GM12878 (cell line): ENCODE results near the gene GLUL. TPM values are rescaled to one million over a fixed set of nuclear protein-coding genes. Genes with fewer than 3 reads are reported as not detected.

ENCODE experiments used
- ATAC-seq: fragments of 200-7000 bp; cut with Tn5 transposase; 3 replicates; pipeline ENCODE4 v1.9.1; 2020; ENCODE audit warnings: mild to moderate bottlenecking, moderate library complexity
- BruUV-seq: library from RNA; stranded (reverse); fragments of 400-500 nt; replicated peaks from 2 replicates; lab custom pipeline; 2021; lab: Mats Ljungman, UMichigan
- CTCF ChIA-PET: fragments of 300-600 bp; sonication (Branson Sonifier 250); formaldehyde crosslinking; extraction: SDS; loops from one replicate; lab custom pipeline; 2021; ENCODE audit warnings: inconsistent platforms; lab: Yijun Ruan, JAX
- POLR2A ChIA-PET: fragments of 350-600 bp; formaldehyde crosslinking; extraction: SDS; loops from one replicate; lab custom pipeline; 2021; ENCODE audit warnings: inconsistent platforms; lab: Charles Lee
- RAD21 ChIA-PET: fragments of 300-600 bp; sonication (Branson Sonifier 250); formaldehyde crosslinking; loops from one replicate; lab custom pipeline; 2023; ENCODE audit warnings: antibody characterized with exemption; ENCODE audit not compliant: unreplicated experiment; lab: Charles Lee
- SMC1A ChIA-PET: fragments of 300-600 bp; sonication (Branson Sonifier 250); formaldehyde crosslinking; loops from one replicate; lab custom pipeline; 2023; ENCODE audit not compliant: unreplicated experiment, uncharacterized antibody; lab: Charles Lee
- DNase-seq: peaks from one replicate; pipeline ENCODE4 v3.0.0-alpha.2; 2011; ENCODE audit warnings: low read depth, low spot score
- FAIRE-seq: peaks from 3 replicates; lab custom pipeline; 2011; peaks lifted over from hg19 to GRCh38; lab: Jason Lieb, UNC
- H2AFZ ChIP-seq: 2 replicates; pipeline ENCODE4 v1.6.0; 2011; ENCODE audit warnings: low read depth, low read length, control low read depth; ENCODE audit not compliant: control insufficient read depth
- H3K27ac ChIP-seq: 2 replicates; pipeline ENCODE4 v1.5.1; 2011; ENCODE audit warnings: control low read depth; ENCODE audit not compliant: control insufficient read depth, insufficient read depth
- H3K27me3 ChIP-seq, 2 experiments: replicated peaks in 1 of 2; 2 replicates each; pipeline versions ENCODE4 v1.6.0 to v1.6.1; 2011; ENCODE audit warnings: low read length in 1 of 2; ENCODE audit not compliant: control insufficient read depth in 2 of 2, insufficient read depth in 2 of 2
- H3K36me3 ChIP-seq, 2 experiments: 2 replicates each; pipeline ENCODE4 v1.5.1; 2011; ENCODE audit warnings: low read length in 1 of 2; ENCODE audit not compliant: control insufficient read depth in 2 of 2, insufficient read depth in 2 of 2
- H3K4me1 ChIP-seq: 2 replicates; pipeline ENCODE4 v1.6.1; 2011; ENCODE audit warnings: mild to moderate bottlenecking, low read length, moderate library complexity, mixed read lengths; ENCODE audit not compliant: control insufficient read depth, insufficient read depth
- H3K4me2 ChIP-seq: 2 replicates; pipeline ENCODE4 v1.6.0; 2011; ENCODE audit warnings: control low read depth; ENCODE audit not compliant: control insufficient read depth, insufficient read depth
- H3K4me3 ChIP-seq: fragments of 200-600 bp; sonication (generic); 2 replicates; pipeline ENCODE4 v1.5.1; 2016
- H3K79me2 ChIP-seq: 2 replicates; pipeline ENCODE4 v1.6.0; 2011; ENCODE audit warnings: low read length; ENCODE audit not compliant: control insufficient read depth, insufficient read depth
- H3K9ac ChIP-seq: 2 replicates; pipeline ENCODE4 v1.8.0; 2011; ENCODE audit warnings: low read length, control low read depth, mixed read lengths; ENCODE audit not compliant: control insufficient read depth, insufficient read depth
- H3K9me3 ChIP-seq: replicated peaks from 3 replicates; pipeline ENCODE4 v1.5.1; 2011; ENCODE audit warnings: mild to moderate bottlenecking, low read length; ENCODE audit not compliant: control insufficient read depth, insufficient read depth
- H4K20me1 ChIP-seq: 2 replicates; pipeline ENCODE4 v1.6.0; 2011; ENCODE audit not compliant: control insufficient read depth, insufficient read depth
- IRF4 ChIP-seq: IDR thresholded peaks from 2 replicates; pipeline ENCODE4 v1.6.1; 2011; ENCODE audit warnings: low read depth, low read length
- REST ChIP-seq: IDR thresholded peaks from 2 replicates; pipeline ENCODE4 v1.6.1; 2012; ENCODE audit warnings: mild to moderate bottlenecking, low read depth, low read length
- SUPT20H ChIP-seq: IDR thresholded peaks from 2 replicates; pipeline ENCODE4 v1.6.1; 2011; ENCODE audit warnings: low read depth, mild to moderate bottlenecking, low read length, moderate library complexity, borderline replicate concordance; ENCODE audit not compliant: control insufficient read depth
- TBL1XR1 ChIP-seq: IDR thresholded peaks from 2 replicates; pipeline ENCODE4 v1.6.1; 2012; ENCODE audit warnings: low read depth, low read length, improper control_type of control experiment
- WGBS: methylation state at CpG from one replicate; pipeline ENCODE4 v1.1.6; 2016; ENCODE audit warnings: low lambda C conversion rate; ENCODE audit not compliant: insufficient replicate concordance, insufficient coverage; ENCODE audit errors: missing lambda C conversion rate; 5-methylcytosine and 5-hydroxymethylcytosine counted together
- in situ Hi-C: fragments of 300-500 bp; cut with MboI; formaldehyde crosslinking; loops from 9 replicates; pipeline ENCODE4 v1.14.3; 2018; ENCODE audit warnings: mixed read lengths
- intact Hi-C: fragments of 100-400 bp; cut with micrococcal nuclease; formaldehyde crosslinking; loops from one replicate; pipeline ENCODE4 v1.14.2; 2022; ENCODE audit not compliant: unreplicated experiment
- polyA plus RNA-seq, 11 experiments: library from polyadenylated mRNA; depleted of rRNA in 4 of 11; unstranded in 6 of 11; stranded (reverse) in 5 of 11; fragments of >200 nt; fragmentation: Nextera tagmentation in 4 of 11; fragmentation: Illumina TruSeq in 1 of 11; extraction: Ambion mirVana in 4 of 11; extraction: Trizol in 1 of 11; gene quantifications; 1 replicate in 1 of 11; 2 replicates in 10 of 11; pipeline versions ENCODE4 v1.2.1 to v1.2.3, GENCODE V29; 2011 to 2016; ENCODE audit warnings: inconsistent platforms in 2 of 11, missing spikeins in 2 of 11, low read depth in 1 of 11
- total RNA-seq, 4 experiments: library from RNA; depleted of rRNA in 3 of 4; stranded (reverse); fragments of >200 nt in 3 of 4; fragmentation: Illumina TruSeq in 1 of 4; extraction: Trizol in 1 of 4; gene quantifications; 2 replicates each; pipeline versions ENCODE4 v1.2.1 to v1.2.3, GENCODE V29; 2013 to 2021

The GLUL gene
- total and polyA plus RNA-seq, 10 of the 15 experiments (the other 5 are each of a cell fraction or from before 2014, with no cell fraction given) = 2.3 to 392 (median 164) TPM

GRCh38 chr1:182374101-182374834 lies 17.3 kb downstream of the GLUL start (continued):
- TF ChIP-seq IRF4 = no peak
- no peak for TF ChIP-seq TBL1XR1

- ChIA-PET RAD21 (no interaction called here), POLR2A (interaction anchor here (0.6 kb wide), 1 partner anchor 10 kb away, joined by 3 read pairs; no protein-coding TSS in a partner anchor), SMC1A (interaction anchor here (0.6 to 2.0 kb wide), 8 partner anchors 8 to 293 kb away, joined by 3 to 5 read pairs (median 4); no protein-coding TSS in a partner anchor), CTCF (interaction anchor here (0.7 to 1.1 kb wide), 2 partner anchors 26 to 74 kb away, joined by 3 to 7 read pairs; no protein-coding TSS in a partner anchor)
- Histone ChIP-seq H3K4me1 (no peaks in the 10 kb centered on the region), H3K4me3 (no peak overlapping the region), H3K9ac (no peak overlapping the region), H3K27me3 (peaks cover 0 to 2% of the 10 kb centered on the region in 2 experiments; a peak in 2 of 4 replicates), H4K20me1 (no peaks in the 10 kb centered on the region), H3K79me2 (no peaks in the 10 kb centered on the region), H3K36me3 (no peaks in the 10 kb centered on the region), H3K4me2 (no peak overlapping the region), H3K9me3 (no peaks in the 10 kb centered on the region), H3K27ac (no peak overlapping the region), H2AFZ (no peak overlapping the region)
- DNase-seq (no peak), FAIRE-seq (no peak), ATAC-seq (no peak)
- TF ChIP-seq REST (no peak), SUPT20H (no peak)
- intact Hi-C loops (no loop called here), in situ Hi-C loops (no loop called here)
- BruUV-seq = no TSS peak
- WGBS = 39% methylated on average over 3 of the region's 3 CpGs
Observed at GRCh38 chr1:182370532-182370931, 21.1 kb downstream of the GLUL start.
